GM10266 (cell line): ENCODE measurements around the gene CACNB2.
"Not testable (repeated sequence)": the region's sequence is repeated elsewhere in the genome, so short reads cannot be mapped to it uniquely, and the experiment has no call there.

Source experiments
- DNase-seq: peaks from one replicate; pipeline ENCODE4 v3.0.0; 2012; ENCODE audit errors: extremely low spot score
- TF ChIP-seq, protein P1 (sequence below): IDR thresholded peaks from 2 replicates; pipeline ENCODE4 v1.5.1; 2012; ENCODE audit warnings: mild to moderate bottlenecking, low read depth; ENCODE audit not compliant: control insufficient read depth, insufficient read depth; ENCODE audit errors: missing control alignments

Gene CACNB2

DNA sequence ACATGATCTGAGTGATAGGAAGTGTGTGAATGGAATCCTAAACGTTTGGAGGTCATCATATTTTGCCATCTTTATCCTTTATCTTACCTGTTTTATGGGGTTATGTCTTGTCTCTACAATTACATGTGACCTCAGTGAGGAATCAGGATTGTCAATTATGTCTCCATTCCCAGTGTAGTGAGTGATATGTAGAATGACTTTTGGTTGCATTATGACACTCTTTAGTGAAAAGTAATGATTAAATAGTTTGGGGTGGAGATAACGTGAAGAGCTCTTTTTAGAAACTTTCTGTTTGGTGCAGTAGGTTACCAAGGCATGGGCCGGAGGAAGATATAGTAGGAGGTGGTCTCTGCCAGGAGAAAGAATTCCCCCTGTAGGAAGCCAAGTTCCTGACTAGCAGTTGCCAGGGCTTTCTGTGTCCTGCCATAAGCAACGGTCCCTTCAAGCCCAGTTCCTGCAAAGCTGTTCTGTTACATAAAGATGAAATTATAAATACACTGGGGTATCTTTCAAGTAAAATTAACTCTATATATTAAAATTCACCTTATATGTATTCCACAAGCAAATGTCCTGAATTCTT lies 282.9 kb downstream of the CACNB2 start:
- TF ChIP-seq, protein P1, sequence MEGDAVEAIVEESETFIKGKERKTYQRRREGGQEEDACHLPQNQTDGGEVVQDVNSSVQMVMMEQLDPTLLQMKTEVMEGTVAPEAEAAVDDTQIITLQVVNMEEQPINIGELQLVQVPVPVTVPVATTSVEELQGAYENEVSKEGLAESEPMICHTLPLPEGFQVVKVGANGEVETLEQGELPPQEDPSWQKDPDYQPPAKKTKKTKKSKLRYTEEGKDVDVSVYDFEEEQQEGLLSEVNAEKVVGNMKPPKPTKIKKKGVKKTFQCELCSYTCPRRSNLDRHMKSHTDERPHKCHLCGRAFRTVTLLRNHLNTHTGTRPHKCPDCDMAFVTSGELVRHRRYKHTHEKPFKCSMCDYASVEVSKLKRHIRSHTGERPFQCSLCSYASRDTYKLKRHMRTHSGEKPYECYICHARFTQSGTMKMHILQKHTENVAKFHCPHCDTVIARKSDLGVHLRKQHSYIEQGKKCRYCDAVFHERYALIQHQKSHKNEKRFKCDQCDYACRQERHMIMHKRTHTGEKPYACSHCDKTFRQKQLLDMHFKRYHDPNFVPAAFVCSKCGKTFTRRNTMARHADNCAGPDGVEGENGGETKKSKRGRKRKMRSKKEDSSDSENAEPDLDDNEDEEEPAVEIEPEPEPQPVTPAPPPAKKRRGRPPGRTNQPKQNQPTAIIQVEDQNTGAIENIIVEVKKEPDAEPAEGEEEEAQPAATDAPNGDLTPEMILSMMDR, result no peak

DNA sequence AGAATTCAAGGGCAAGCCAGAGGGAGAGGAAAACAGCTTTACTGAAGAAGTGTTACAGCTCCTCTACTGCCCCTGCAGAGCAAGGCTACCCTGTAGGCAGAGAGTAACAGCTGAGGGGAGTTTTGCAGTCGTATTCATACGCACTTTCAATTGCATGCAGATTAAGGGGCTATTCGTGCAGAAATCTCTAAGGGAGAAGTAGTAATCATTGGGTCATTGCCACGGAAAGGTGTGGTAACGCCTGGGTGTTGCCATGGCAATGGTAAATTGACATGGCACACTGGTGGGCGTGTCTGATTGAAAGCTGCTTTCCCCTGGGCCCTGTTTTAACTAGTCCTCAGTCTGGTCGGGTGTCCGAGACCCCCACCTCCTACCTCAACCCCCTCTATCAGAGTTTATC lies 284.0 kb downstream of the CACNB2 start:
- TF ChIP-seq, protein P1, result no peak
- DNase-seq, result no peak

More for the DNA sequence above, 282.9 kb downstream of the CACNB2 start:
- DNase-seq, result no peak

DNA sequence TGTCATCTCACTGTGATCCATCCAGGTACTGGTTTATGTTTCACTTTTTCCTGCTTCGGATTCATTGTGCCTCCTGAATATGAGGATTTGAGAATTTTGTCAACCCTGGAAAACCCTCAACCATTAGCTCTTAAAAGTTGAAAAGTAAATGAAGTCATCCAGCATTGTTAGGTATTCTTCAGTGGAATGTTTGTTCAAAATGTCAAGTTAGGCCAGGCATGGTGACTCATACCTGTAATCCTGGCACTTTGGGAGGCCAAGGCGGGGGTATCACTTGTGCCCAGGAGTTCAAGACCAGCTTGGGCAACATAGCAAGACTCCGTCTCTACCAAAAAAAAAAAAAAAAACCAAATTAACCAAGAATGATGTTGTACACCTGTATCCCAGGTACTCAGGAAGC lies 289.1 kb downstream of the CACNB2 start:
- TF ChIP-seq, protein P1, result no peak
- DNase-seq, result no peak

DNA sequence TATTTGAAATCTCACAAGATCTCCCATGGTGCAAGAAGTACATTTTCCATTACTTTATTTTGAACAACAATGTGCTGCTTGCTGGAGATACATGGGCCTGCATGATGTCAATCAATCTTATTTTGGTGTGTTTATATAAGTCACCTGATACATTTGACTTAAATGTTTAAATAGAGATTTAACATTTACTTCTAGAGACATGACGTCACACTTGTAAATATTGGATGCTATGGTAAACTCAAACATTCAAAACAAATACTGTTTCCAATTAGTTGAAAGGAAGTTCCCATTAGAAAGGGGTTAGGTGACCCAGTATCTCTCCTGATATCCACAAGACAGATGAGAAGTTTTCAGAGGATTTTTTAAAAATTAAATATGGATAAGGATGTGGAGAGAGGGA lies 296.7 kb downstream of the CACNB2 start:
- TF ChIP-seq, protein P1, result no peak
- DNase-seq, result no peak

DNA sequence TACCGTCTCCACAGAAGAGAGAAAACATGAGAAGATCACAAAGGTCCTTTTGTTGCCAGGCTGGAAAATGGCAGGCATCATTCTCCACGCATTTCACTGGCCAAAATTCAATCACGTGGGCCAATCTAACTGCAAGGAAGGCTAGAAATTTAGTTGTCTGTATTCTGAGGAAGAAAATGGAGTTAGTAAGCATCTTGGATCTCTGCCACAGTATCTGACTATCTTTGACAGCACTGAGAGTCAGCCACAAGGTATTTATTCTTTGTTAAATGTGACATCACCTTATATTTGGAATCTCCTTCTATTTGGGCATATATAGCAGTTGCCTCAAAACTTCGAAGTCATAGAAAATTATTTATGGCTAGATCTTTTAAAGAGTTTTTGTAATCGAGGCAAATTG lies 297.3 kb downstream of the CACNB2 start:
- TF ChIP-seq, protein P1, result no peak
- DNase-seq, result no peak

DNA sequence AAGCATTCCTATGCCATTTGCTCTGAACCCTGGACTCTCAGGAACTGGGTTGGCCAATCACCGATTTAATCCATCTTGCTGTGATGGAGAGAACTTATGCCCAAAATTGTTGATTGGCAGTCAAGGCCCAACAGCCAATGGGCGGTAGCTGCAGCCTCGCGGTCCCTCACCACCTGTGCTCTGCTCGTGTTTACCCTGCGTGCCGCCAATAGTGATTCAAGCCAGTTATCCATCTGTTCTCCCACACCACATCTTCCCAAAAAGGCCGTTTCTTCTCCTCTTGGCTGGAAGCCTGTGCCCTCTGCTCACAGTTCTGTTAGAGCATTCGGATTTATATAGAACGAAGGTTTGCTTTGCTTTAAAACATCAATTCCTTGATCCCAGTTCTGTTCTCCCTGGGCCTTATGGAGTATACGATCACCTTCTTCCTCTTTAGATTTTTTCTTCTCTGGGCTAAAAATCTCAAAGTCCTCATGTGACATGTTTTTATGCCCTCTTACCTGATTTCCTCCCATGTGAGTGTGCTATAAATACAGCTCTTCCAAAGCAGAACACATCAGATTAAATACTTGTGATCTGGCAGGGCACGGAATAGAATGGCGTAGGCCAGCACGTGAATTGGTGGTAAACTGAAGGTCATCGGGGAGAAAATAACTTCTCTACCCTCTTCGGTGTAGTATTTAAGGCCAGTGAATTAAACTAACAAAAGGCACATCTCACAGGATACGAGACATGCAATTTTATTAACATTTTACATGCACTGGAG lies 298.3 kb downstream of the CACNB2 start:
- TF ChIP-seq, protein P1, result no peak
- DNase-seq, result no peak

DNA sequence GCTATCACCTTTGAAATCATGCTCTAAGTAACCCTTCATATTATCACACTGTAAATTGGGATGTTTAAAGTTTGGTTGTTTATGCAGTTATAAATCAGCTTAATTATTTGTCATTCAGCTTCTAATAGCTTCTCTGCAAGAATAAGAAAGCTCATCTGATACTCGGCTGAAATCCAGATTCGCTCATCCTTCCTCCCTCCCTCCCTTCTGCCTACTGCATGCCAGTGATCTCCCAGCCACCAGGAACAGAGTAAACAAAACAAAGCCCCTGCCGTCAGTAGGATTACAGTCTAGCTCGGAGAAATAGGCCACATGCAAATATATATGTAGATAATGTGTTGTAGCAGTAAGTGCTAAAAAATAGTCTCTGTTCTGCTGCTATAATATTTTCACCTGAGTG lies 299.4 kb downstream of the CACNB2 start:
- DNase-seq, result no peak
- TF ChIP-seq, protein P1, result no peak

DNA sequence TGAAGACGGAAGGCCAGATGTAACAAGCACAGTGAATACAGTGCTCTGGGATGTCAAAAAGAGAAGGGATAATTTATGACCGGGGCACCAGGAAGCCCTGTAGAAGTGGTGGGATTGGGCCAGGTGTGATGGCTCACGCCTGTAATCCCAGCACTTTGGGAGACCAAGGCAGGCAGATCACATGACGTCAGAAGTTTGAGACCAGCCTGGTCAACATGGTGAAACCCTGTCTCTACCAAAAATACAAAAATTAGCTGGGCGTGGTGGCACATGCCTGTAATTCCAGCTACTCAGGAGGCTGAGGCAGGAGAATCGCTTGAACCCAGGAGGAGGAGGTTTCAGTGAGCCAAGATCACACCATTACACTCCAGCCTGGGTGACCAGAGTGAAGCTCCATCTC lies 305.4 kb downstream of the CACNB2 start:
- DNase-seq, result not testable (repeated sequence)
